SU-DHL-6 (cell line): ENCODE measurements around the gene SMAD7.

ENCODE experiments used
- H2AFZ ChIP-seq: fragments of 200-600 bp; sonication (generic); 2 replicates; pipeline ENCODE4 v1.6.1; 2014; ENCODE audit warnings: low read depth, mild to moderate bottlenecking, moderate library complexity, mixed read lengths, antibody characterized with exemption, low read length; ENCODE audit not compliant: severe bottlenecking
- H3F3A ChIP-seq: fragments of 200-600 bp; shearing (Covaris generic); 2 replicates; pipeline ENCODE4 v1.6.0; 2016; ENCODE audit warnings: antibody characterized with exemption, mild to moderate bottlenecking; ENCODE audit not compliant: insufficient read depth
- H3K27ac ChIP-seq: fragments of 200-600 bp; sonication (generic); 2 replicates; pipeline ENCODE4 v1.5.1; 2016; ENCODE audit warnings: low read depth, mild to moderate bottlenecking, low read length, moderate library complexity, mixed read lengths
- H3K27me3 ChIP-seq: fragments of 200-600 bp; sonication (generic), shearing (Covaris generic); 2 replicates; pipeline ENCODE4 v1.6.0; 2014; ENCODE audit warnings: mild to moderate bottlenecking, low read length
- H3K36me3 ChIP-seq: fragments of 200-600 bp; sonication (generic); 2 replicates; pipeline ENCODE4 v1.6.1; 2014; ENCODE audit warnings: mild to moderate bottlenecking, low read length, mixed read lengths
- H3K4me2 ChIP-seq: fragments of 300-600, 200-600 bp; shearing (Covaris generic), sonication (generic); 2 replicates; pipeline ENCODE4 v1.6.0; 2014; ENCODE audit warnings: low read length, low read depth, mild to moderate bottlenecking; ENCODE audit not compliant: poor library complexity, severe bottlenecking
- H3K4me3 ChIP-seq: fragments of 200-600 bp; sonication (generic); 2 replicates; pipeline ENCODE4 v1.5.1; 2014; ENCODE audit warnings: antibody characterized with exemption, low read length, mild to moderate bottlenecking, mixed read lengths; ENCODE audit not compliant: insufficient read depth, poor library complexity, severe bottlenecking
- H3K79me2 ChIP-seq: fragments of 200-600 bp; sonication (generic); 2 replicates; pipeline ENCODE4 v1.6.1; 2014; ENCODE audit warnings: mild to moderate bottlenecking, low read length, moderate library complexity; ENCODE audit not compliant: insufficient read depth
- H3K9ac ChIP-seq: fragments of 200-600 bp; sonication (generic); 2 replicates; pipeline ENCODE4 v1.7.0; 2014; ENCODE audit warnings: mild to moderate bottlenecking, low read length
- H3K9me2 ChIP-seq: fragments of 200-600 bp; sonication (generic); replicated peaks from 2 replicates; pipeline ENCODE4 v1.6.1; 2014; ENCODE audit warnings: low read length; ENCODE audit not compliant: insufficient read depth
- H3K9me3 ChIP-seq: fragments of 200-600 bp; sonication (generic); 2 replicates; pipeline ENCODE4 v1.6.1; 2014; ENCODE audit warnings: low read length, mixed read lengths; ENCODE audit not compliant: insufficient read depth
- H4K20me1 ChIP-seq: fragments of 200-600 bp; sonication (generic); 2 replicates; pipeline ENCODE4 v1.6.1; 2014; ENCODE audit warnings: low read depth, mild to moderate bottlenecking, antibody characterized with exemption, low read length, moderate library complexity, mixed read lengths
- EZH2phosphoT487 ChIP-seq: fragments of 200-600 bp; sonication (generic), shearing (Covaris generic); conservative IDR thresholded peaks from 2 replicates; pipeline ENCODE4 v1.6.1; 2018; ENCODE audit warnings: mild to moderate bottlenecking, antibody characterized with exemption, low read length, moderate library complexity, mixed read lengths
- TF ChIP-seq, protein P1 (sequence below): fragments of 200-600 bp; sonication (generic); IDR thresholded peaks from one replicate; pipeline ENCODE4 v1.5.1; 2017; ENCODE audit warnings: antibody characterized with exemption, mild to moderate bottlenecking, low read length, moderate library complexity; ENCODE audit not compliant: insufficient read depth, poor library complexity, severe bottlenecking

The SMAD7 gene

GRCh38 chr18:48922226-48922800 lies 28.5 kb downstream of the SMAD7 start:
- H3K4me3 ChIP-seq, result no peak overlapping the region
- H3F3A ChIP-seq, result no peaks in the 10 kb centered on the region

GRCh38 chr18:48921305-48922225 lies 29.2 kb downstream of the SMAD7 start:
- H3K79me2 ChIP-seq, result no peaks in the 10 kb centered on the region
- H3K9me3 ChIP-seq, result no peaks in the 10 kb centered on the region
- H3K36me3 ChIP-seq, result no peaks in the 10 kb centered on the region
- H4K20me1 ChIP-seq, result no peaks in the 10 kb centered on the region
- H3K4me2 ChIP-seq, result no peak overlapping the region
- TF ChIP-seq, protein P1, sequence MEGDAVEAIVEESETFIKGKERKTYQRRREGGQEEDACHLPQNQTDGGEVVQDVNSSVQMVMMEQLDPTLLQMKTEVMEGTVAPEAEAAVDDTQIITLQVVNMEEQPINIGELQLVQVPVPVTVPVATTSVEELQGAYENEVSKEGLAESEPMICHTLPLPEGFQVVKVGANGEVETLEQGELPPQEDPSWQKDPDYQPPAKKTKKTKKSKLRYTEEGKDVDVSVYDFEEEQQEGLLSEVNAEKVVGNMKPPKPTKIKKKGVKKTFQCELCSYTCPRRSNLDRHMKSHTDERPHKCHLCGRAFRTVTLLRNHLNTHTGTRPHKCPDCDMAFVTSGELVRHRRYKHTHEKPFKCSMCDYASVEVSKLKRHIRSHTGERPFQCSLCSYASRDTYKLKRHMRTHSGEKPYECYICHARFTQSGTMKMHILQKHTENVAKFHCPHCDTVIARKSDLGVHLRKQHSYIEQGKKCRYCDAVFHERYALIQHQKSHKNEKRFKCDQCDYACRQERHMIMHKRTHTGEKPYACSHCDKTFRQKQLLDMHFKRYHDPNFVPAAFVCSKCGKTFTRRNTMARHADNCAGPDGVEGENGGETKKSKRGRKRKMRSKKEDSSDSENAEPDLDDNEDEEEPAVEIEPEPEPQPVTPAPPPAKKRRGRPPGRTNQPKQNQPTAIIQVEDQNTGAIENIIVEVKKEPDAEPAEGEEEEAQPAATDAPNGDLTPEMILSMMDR, result no peak
- no peak for TF ChIP-seq EZH2phosphoT487
- H3K4me3 ChIP-seq, result no peak overlapping the region
- no peaks in the 10 kb centered on the region for H3K9me2 ChIP-seq
- no peak overlapping the region for H2AFZ ChIP-seq
- no peak overlapping the region for H3K27ac ChIP-seq
- H3K9ac ChIP-seq, result no peak overlapping the region
- H3F3A ChIP-seq, result no peaks in the 10 kb centered on the region
- no peaks in the 10 kb centered on the region for H3K27me3 ChIP-seq

More at GRCh38 chr18:48922226-48922800, 28.5 kb downstream of the SMAD7 start:
- no peak overlapping the region for H2AFZ ChIP-seq
- H3K9me2 ChIP-seq, result no peaks in the 10 kb centered on the region
- H3K27ac ChIP-seq, result no peak overlapping the region
- H3K27me3 ChIP-seq, result no peaks in the 10 kb centered on the region
- no peaks in the 10 kb centered on the region for H3K36me3 ChIP-seq
- no peak overlapping the region for H3K9ac ChIP-seq
- H3K4me2 ChIP-seq, result no peak overlapping the region
- no peaks in the 10 kb centered on the region for H3K9me3 ChIP-seq
- TF ChIP-seq, protein P1, result no peak
- no peak for TF ChIP-seq EZH2phosphoT487
- H3K79me2 ChIP-seq, result no peaks in the 10 kb centered on the region
- no peaks in the 10 kb centered on the region for H4K20me1 ChIP-seq

DNA sequence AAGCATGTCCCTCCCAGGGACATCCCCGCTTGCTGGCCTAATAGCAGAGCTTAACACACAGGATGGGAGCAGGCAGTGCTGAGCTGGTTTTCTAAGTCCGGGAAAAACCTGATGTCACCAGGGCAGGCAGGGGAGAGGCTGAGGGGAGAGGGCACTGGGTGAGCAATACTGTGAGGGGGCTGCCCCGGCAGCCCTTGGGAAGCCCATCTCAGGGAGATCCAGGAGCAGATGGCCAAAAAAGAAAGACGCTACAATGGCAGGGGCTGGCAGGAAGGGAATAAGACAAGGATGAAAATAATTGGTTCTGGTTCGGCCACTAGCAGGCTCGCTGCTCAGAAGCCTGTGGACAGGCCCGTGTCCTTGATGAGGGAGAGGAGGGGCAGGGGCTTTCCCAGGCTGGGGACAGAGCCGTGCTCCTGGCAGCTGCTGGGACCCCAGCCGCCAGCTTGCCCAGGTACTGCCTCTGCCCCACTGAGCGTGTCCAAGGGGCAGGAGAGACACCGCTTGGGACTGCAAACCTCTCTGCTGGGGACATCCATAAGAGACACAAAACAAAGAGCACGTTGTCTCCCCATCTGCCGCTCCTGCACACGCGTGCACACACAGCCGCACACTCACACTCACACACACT lies 30.2 kb downstream of the SMAD7 start:
- Histone ChIP-seq H3K27ac (no peak overlapping the region), H3F3A (no peaks in the 10 kb centered on the region), H2AFZ (no peak overlapping the region), H3K36me3 (no peaks in the 10 kb centered on the region), H3K4me3 (no peak overlapping the region), H3K9me3 (no peaks in the 10 kb centered on the region), H3K9ac (no peak overlapping the region), H4K20me1 (no peaks in the 10 kb centered on the region), H3K9me2 (no peaks in the 10 kb centered on the region), H3K4me2 (no peak overlapping the region), H3K27me3 (no peaks in the 10 kb centered on the region), H3K79me2 (no peaks in the 10 kb centered on the region)
- no peak for TF ChIP-seq EZH2phosphoT487
